HepG2 (cell line): Measurements from ENCODE around the gene PXMP2. TPM values are rescaled to one million over a fixed set of nuclear protein-coding genes. Genes with fewer than 3 reads are reported as not detected.

Experiments
- BCL6 ChIP-seq: IDR thresholded peaks from 2 replicates; pipeline ENCODE4 v1.6.1; 2016; ENCODE audit warnings: missing genetic modification reagents, missing compliant biosample characterization
- CBX1 ChIP-seq: IDR thresholded peaks from one replicate; pipeline ENCODE4 v1.6.1; 2016; ENCODE audit warnings: antibody characterized with exemption, low read depth
- CEBPZ ChIP-seq: IDR thresholded peaks from 2 replicates; pipeline ENCODE4 v1.6.1; 2012; ENCODE audit warnings: low read length, improper control_type of control experiment
- DMTF1 ChIP-seq: sonication (generic); formaldehyde crosslinking; IDR thresholded peaks from 2 replicates; pipeline ENCODE4 v1.4.0; 2020; ENCODE audit warnings: mild to moderate bottlenecking, missing genetic modification reagents
- HCFC1 ChIP-seq: fragments of 150-350 bp; IDR thresholded peaks from 2 replicates; pipeline ENCODE4 v1.6.1; 2014; ENCODE audit warnings: low read depth, low read length
- KAT7 ChIP-seq: IDR thresholded peaks from 2 replicates; pipeline ENCODE4 v1.6.1; 2018; ENCODE audit warnings: borderline replicate concordance, missing compliant biosample characterization
- MEIS2 ChIP-seq: sonication (generic); formaldehyde crosslinking; IDR thresholded peaks from 2 replicates; pipeline ENCODE4 v1.9.0; 2021; ENCODE audit warnings: mild to moderate bottlenecking, missing genetic modification reagents
- NFRKB ChIP-seq: fragments of 450-650 bp; IDR thresholded peaks from 2 replicates; pipeline ENCODE4 v1.6.1; 2017
- NFYB ChIP-seq: sonication (generic); formaldehyde crosslinking; IDR thresholded peaks from 2 replicates; pipeline ENCODE4 v1.4.0; 2020; ENCODE audit warnings: missing genetic modification reagents
- THYN1 ChIP-seq: sonication (generic); formaldehyde crosslinking; IDR thresholded peaks from 2 replicates; pipeline ENCODE4 v1.8.1; 2023; ENCODE audit warnings: low read depth, mild to moderate bottlenecking, moderate library complexity, missing genetic modification reagents, borderline replicate concordance
- ZBTB44 ChIP-seq: sonication (generic); formaldehyde crosslinking; IDR thresholded peaks from 2 replicates; pipeline ENCODE4 v1.4.0; 2020; ENCODE audit warnings: missing genetic modification reagents
- ZNF207 ChIP-seq: fragments of 450-650 bp; IDR thresholded peaks from 2 replicates; pipeline ENCODE4 v1.6.1; 2016; ENCODE audit warnings: antibody characterized with exemption, borderline replicate concordance
- ZNF318 ChIP-seq: sonication (generic); formaldehyde crosslinking; IDR thresholded peaks from 2 replicates; pipeline ENCODE4 v1.4.0; 2020; ENCODE audit warnings: mild to moderate bottlenecking, missing genetic modification reagents
- ZNF446 ChIP-seq: sonication (generic); formaldehyde crosslinking; IDR thresholded peaks from 2 replicates; pipeline ENCODE4 v1.5.0; 2020; ENCODE audit warnings: mild to moderate bottlenecking, missing genetic modification reagents
- polyA plus RNA-seq, 8 experiments: library from polyadenylated mRNA; depleted of rRNA in 3 of 8; stranded (reverse) in 7 of 8; unstranded in 1 of 8; fragments of >200 nt; fragmentation: Illumina TruSeq in 4 of 8; extraction: Trizol in 4 of 8; gene quantifications; 2 replicates each; pipeline versions ENCODE4 v1.2.1 to v1.2.3, GENCODE V29; 2011 to 2016; ENCODE audit warnings: low read depth in 4 of 8, missing spikeins in 1 of 8, mixed read lengths in 1 of 8; ENCODE audit not compliant: insufficient read depth in 1 of 8
- total RNA-seq, 5 experiments: library from RNA; depleted of rRNA; stranded (reverse); fragments of >200 nt; fragmentation: Illumina TruSeq; extraction: Trizol; gene quantifications; 2 replicates each; pipeline ENCODE4 v1.2.3, GENCODE V29; 2016; ENCODE audit warnings: low read depth in 1 of 5

Gene PXMP2
- total and polyA plus RNA-seq, 2 of the 13 experiments (the other 11 are each of a cell fraction or from before 2014, with no cell fraction given): 25.5 to 42.9 TPM

GRCh38 chr12:132710405-132711079 is 23.2 kb downstream of the PXMP2 start, which contains the start of gene PGAM5 (continued):
- TF ChIP-seq ZNF318 (no peak), THYN1 (no peak), HCFC1 (0 out of 2 replicates have a peak, but pooled peaks have one; percentile 32), CBX1 (no peak), BCL6 (CRISPR knock-in tag) (0 out of 2 replicates have a peak, but pooled peaks have one; percentile 40), CEBPZ (no peak), KAT7 (CRISPR knock-in tag) (no peak; the same call in 1 of the 2 replicates), ZBTB44 (peak; percentile 83; the same call in 1 of the 2 replicates), MEIS2 (CRISPR knock-in tag) (peak; percentile 53; the same call in 1 of the 2 replicates), NFRKB (no peak), NFYB (0 out of 2 replicates have a peak, but pooled peaks have one; percentile 36), ZNF446 (CRISPR knock-in tag) (no peak; the same call in 1 of the 2 replicates), DMTF1 (no peak), ZNF207 (no peak)
